Stimulated activated CD4-positive, alpha-beta T cell treated with anti-CD3 and anti-CD28 coated beads, Interleukin-1b, Interleukin-23, amount 100 ng/mL, for 1 hour (primary cell): ENCODE data around the gene HS3ST5.
"Not testable (repeated sequence)": the region's sequence is repeated elsewhere in the genome, so short reads cannot be mapped to it uniquely, and the experiment has no call there.

Experiments used
- DNase-seq, 2 donors: peaks; one replicate each; pipeline ENCODE4 v3.0.0-alpha.2; 2020; ENCODE audit warnings: low read depth in 2 of 2

HS3ST5 gene

DNA sequence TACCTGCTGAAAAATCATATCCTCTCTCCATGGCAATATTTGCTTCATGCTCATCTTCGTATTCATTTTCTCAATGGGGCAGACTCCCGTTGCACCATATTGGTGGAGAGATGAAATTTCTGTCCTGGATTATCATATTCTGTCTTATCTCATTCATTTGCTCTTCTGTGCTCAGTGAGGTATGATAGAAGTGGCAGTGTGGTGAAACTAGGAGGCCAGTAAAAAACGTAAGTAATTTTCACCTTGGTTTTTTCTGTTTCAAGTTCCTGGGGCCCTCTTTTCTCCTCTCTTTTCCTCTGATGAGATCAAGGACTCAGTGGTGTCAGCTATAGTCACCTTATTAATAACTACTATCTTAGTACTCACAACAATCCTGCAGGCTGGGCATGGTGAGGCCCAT, 189.4 kb downstream of the HS3ST5 start:
- no peak for DNase-seq

GRCh38 chr6:114151064-114151690, 191.6 kb downstream of the HS3ST5 start:
- no peak for DNase-seq

DNA sequence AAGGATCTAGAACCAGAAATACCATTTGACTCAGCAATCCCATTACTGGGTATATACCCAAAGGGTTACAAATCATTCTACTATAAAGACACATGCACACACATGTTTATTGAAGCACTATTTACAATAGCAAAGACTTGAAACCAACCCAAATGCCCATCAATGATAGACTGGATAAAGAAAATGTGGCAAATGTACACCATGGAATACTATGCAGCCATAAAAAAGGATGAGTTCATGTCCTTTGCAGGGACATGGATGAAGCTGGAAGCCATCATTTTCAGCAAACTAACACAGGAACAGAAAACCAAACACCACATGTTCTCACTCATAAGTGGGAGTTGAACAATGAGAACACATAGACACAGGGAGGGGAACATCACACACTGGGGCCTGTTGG, 193.6 kb downstream of the HS3ST5 start:
- DNase-seq = not testable (repeated sequence)

DNA sequence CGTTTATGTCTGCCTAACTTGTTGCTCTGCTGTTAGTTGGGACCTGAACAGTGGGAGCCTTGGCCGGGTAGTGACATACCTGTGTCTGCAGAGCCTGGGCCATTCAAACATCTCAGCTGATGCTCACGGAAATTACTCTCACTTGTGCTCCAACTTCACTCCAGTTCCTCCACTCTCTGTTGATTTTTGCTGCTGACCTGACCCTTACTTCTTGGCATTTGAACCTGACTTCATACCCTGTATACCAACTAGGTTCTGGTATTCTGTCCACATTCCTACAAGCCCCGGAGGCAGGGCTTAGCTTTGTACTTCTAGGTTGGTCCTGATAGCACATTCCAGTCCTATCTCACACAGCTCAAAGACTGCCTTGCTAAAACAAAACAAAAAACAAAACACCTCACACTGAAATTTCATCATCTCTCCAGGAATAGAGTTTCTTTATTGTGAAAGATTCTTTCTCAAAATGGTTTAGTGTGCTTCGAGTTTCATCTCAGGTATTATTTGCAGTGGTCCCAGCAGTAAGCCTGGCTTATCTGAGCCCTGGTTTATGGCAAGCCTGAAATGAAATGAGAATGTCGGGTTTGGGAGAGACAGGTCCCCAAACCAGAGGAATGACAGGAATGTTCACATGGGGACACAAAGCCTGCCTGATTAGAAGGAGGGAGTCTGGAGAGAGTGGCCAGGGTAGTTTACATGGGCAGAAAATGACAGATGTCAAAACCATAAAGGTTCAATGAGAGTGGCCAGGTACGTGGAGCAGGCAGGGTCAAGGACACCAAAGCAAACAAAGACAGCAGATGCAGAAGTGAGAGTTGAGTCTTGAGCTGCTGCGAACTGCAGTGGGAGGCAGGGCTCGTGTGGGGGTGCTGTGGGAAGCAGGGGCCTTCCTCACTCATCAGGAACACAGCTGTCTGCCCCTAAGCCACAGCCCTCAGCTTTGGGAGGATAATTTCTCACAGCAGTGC, 197.7 kb downstream of the HS3ST5 start:
- no peak for DNase-seq

- DNase-seq = no peak
Observed at GRCh38 chr6:114142258-114142657, 200.6 kb downstream of the HS3ST5 start.

DNA sequence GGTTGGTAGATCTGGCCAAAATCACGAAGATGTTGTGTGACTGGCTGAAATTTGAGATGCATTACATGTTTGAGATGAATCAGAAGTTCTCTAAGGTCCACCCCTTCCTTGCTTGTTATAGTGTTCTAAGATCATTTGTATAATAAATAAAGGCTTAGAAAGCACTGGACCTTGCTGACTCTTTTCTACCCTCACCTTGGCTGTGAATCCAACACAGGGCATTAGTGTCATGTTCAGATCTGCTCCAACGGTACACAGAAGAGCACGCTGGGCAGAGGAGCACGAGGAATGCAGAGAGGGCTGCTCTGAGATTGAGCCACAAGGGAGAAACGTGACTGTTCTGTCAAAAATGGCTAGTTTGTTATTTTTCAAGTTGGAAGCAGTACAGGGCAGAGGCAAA, 202.4 kb downstream of the HS3ST5 start:
- DNase-seq = no peak

DNA sequence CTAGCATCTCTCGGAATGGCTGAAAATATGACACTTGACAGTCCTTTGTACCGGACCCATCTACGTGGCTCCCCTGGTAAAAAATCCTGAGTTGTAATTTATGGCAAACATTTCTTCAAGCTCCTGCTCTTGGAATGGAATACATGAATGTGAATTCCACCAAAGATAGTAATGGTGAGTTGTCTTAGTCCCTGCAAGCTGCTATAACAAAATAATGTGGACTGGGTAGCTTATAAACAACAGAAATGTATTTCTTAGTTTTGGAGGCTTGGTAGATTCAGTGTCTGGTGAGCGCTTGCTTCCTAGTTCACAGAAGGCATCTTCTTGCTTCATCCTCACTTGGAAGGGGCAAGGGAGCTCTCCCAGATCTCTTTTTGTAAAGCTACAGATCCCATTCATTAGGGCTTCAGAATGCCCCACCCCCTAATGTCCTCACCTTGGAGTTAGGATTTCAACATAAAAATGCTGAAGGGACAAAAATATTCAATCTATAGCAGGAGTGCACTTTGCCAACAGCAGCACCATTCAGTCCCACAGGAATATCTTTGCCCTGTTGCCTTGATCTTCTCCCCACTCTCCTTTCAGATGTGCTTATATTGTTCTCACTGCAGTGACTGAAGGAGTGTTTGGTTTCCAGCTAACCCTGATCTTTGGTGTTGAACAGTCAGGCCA, 204.1 kb downstream of the HS3ST5 start:
- DNase-seq = no peak

DNA sequence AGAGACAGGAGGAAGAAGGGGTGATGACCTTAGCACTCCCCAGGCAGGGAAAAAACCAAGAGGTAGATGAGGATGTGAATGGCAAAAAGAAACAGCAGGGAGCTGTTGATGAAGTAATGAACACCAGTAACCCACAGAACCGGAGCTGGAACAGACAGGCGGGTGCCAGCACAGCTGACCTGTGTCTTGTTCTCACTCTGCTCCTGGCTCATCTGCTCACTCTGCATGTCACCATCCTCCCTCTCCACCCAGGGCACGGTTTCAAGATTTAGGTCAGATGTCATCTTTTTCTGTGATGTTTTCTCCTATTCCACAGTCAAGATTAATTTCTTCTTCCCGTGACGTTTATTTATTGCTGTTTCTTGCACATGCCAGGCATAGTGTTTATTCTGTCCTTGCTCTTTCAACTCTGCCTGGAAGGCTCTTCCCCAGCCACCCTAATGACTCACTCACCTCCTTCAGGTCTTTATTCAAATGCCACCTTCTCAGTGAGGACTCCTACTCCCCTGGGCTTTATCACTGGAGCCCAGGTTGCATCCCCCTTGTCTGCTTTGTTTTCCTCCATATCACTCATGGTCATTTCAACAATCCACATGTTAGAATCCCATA, 207.4 kb downstream of the HS3ST5 start:
- DNase-seq = no peak

DNA sequence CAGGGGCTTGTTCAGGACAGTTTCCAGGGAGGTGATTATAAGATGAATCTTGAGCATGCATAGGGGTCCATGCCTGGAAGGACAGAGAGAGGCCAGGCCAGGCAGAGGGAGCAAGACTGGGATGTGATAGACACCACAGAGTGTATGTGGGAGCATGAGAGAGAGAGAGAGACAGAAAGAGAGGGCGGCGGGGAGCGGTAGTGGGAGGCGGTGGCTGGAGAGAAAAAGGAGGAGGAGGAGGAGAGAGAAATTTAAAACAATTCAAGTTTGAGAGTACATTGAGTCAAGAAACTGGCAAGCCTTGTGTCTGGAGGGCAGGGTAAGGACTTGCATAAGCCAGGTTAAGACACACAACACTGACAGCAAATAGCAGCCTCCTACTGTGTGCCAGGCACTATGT, 209.0 kb downstream of the HS3ST5 start:
- no peak for DNase-seq

DNA sequence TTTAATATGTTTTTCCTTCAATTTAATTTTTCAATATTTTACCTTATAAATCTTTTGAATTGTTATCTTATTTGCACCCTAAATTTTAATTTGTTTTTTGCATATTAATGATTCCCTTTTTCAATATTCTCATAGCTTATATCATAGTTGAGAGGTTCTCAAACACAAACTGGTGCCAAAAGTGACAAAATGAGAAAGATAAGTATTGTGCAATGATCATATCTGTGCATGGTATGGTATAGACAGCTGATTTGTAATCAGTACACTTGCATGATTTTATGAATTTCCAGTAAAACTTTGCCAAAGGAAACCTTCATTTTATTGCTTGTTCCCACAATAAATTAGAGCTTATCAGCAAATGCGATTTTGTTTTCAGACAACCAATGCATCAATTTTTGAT, 210.9 kb downstream of the HS3ST5 start:
- DNase-seq = no peak

- DNase-seq = no peak
Observed at GRCh38 chr6:114125576-114125975, 217.2 kb downstream of the HS3ST5 start.

DNA sequence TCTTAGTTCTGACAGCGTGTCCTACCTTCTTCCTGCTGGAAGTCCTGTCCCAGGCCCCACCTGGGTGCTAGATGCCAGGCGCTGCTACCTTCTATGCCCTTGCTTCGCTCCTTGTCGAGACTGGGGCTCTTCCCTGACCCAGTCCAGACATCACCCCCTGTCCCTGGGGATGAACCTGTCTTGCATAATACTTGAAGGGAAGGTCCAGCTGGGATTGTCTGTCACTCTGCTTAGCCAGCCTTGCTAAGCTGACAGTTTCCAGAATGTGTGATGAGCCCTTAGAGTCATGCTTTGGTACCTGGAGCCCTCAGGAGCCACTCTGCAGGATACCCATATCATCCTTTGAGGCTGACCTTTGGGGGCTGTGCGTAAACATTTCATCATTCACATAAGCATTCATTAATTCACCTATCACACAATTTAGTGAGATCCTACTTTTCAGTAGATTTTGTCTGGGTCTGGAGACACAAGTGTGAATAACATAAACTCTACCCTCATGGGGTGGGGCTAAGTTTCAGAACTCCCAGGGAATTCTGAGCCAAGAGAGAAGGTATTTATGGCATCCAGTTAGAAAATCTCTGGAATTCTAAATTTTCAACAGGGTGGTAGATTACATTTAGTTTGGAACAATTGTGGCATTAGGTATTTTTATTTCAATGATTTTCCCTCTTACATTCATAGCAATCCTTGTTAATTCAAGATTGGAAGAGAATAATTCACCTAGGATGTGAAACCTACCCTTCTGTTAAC, 220.7 kb downstream of the HS3ST5 start:
- DNase-seq = no peak

- DNase-seq = no peak
Observed at GRCh38 chr6:114119056-114119455, 223.8 kb downstream of the HS3ST5 start.

- DNase-seq = no peak
Observed at GRCh38 chr6:114115652-114116051, 227.2 kb downstream of the HS3ST5 start.

DNA sequence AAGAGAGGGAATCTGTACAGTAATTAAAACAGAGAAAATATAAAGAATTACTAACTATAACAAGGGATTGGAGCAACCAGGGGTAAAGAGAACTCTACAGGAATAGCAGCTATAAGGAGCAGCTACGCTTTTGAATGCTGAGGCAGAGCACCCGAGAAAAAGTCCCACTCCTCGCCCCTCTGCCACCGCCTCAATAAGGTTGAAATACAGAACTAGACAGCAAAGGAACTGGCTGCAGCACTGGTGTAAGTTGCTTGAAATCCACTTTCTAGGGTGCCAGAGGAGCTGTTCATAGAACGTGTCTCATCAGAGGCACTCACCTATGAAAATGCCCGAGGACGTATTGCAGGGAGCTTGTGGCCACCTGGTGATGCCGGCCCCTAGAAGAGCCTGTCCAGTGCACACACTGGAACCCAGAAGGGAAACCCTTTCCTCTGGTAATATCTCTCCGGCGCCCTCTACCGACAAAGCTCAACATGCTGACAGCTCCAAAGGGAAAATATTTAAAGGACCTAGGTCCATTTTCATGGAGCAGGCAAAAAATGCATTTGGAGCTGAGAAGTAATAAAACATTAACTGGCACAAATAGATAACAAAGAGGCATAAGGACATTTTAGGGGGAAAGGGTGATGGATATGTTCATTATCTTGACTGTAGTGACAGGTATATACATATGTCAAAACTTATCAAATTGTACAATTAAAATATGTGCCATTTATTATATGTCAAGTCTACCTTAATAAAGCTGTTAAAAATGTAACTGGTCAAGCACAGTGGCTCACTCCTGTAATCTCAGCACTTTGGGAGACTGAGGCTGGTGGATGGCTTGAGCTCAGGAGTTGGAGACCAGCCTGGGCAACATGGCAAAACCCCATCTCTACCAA, 234.5 kb downstream of the HS3ST5 start:
- no peak for DNase-seq

DNA sequence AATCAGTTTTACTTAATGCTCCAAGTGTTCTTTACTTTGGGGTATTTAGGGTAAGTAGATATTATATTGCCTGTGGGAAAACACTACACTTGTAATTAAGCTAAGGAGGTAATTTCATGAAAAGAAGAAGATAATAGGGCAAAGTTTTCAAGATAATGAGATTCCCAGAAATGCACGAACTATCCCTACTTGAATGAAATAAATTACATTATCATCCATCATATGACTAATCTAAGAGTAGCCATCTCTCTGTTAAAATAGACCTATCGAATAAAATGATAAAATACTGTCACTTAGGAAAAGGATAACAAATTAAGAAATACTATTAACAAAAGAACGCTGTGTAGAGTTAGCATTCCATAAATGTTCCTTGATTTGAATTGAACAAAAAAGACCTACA, 236.8 kb downstream of the HS3ST5 start:
- no peak for DNase-seq

DNA sequence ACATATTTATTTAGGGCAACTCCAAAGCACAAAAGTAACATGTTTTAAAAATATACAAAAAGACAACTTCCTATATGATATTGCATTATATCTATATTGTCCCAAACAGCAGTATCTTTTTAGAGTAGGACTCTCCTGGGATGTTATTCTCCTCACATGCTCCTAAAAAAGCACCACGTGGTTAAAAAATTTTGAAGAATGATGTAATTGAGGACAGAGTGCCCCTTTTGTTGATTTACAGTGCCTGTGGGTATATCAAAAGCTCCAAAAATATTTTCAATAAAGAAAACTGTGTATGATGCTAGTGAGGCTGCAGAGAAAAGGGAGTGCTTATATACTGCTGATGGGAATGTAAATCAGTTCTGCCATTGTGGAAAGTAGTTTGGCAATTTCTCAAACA, 241.6 kb downstream of the HS3ST5 start:
- no peak for DNase-seq

DNA sequence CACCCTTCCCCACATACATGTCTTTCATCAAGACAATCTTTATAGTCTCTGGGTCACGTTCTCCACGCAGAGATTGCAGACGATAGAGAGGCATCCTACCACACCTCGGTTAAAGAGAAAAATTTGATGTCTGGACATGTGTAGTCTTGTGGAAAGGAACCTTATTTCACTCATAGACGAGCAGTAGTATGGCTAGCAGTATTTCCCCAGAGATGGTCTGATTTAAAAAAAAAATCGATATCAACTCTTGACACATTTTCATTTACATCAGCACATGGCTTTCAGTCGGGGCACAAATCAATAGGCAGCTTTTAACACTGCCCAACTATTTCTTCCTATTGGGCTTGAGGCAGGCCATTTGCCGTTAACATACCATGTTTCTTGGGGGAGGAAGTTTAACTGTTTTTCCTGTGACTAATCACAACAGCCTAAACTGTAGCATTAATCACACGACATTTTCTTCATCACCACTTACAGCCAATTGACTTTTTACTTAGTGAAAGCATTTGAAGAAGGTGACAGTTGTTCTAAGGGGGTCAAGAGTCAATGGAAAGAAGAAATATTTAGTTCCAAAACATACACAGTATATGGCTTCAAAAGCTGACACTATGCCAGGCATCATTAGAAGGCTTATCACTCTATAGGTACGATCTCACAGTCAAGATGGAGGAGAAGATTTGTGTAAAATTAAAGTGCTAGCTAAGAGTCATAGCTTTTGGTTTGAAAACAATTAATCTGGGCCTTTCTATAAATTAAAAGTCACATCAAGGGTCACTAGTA, 242.4 kb downstream of the HS3ST5 start:
- DNase-seq = no peak

GRCh38 chr6:114096561-114097172, 246.2 kb downstream of the HS3ST5 start:
- DNase-seq = no peak
